Right lobe of liver (tissue), 4 donors: Measurements from ENCODE around the gene SYNE2.

Source experiments
- CTCF ChIP-seq, 4 donors: fragments of 200-600 bp in 3 of 4; fragments of 450-650 bp in 1 of 4; IDR thresholded peaks; one replicate each; pipeline versions ENCODE4 v1.5.1 to v1.8.0; 2016 to 2022; ENCODE audit warnings: antibody characterized with exemption in 4 of 4, mild to moderate bottlenecking in 2 of 4
- POLR2A ChIP-seq: fragments of 450-650 bp; IDR thresholded peaks from one replicate; pipeline ENCODE4 v1.6.1; 2017; ENCODE audit warnings: antibody characterized with exemption, mild to moderate bottlenecking
- donor health status: DM: no; HTN: no; CAD: no.
- donor health status: DM: no; HTN: no; CAD: no.
- donor health status: DM: no; HTN: yes; CAD: no.

DNA sequence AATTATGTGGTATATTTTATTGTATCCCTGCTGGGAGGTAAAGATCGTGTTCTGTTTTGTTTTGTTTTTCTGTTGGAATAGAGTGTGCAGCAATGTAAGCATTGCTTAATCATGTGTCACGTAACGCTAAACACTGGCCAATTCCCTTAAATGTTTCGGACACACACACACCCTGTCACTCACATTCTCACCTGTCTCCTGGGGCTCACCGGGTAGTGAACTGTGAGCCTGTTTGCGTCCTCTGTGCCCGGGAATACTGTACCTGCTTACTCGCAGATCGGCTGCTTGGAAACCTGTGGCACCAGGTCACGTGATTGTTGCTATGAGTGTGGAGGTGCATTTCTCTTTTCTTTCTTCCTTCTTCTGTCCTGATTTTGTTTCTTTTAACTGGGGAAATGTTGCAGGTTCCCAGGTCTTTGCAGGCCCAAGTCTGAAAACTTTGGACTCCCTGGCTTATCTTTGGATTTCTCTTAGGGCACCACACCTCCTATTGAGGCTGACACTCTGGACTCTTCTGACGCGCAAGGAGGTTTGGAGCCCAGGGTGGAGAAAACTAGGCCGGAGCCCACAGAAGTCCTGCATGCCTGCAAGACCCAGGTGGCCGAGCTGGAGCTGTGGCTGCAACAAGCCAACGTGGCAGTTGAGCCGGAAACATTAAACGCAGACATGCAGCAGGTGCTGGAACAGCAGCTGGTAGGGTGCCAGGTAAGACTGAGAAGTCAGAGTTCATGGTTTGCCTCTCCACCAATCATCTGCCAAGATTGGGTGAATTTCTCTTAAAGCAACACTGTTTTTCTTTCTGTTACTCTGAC, 260.3 kb downstream of the SYNE2 start:
- TF ChIP-seq POLR2A = peak; percentile 57
- TF ChIP-seq CTCF (IDR thresholded peaks at IDR 0.05) = no peak
